GM13977 (cell line): ENCODE results near the gene PRRX2.

ENCODE experiments used
- DNase-seq: peaks from one replicate; pipeline ENCODE4 v3.0.0; 2012; ENCODE audit warnings: low spot score
- in situ Hi-C: fragments of 300-500 bp; cut with MboI; formaldehyde crosslinking; loops from one replicate; pipeline ENCODE4 v1.12.0; 2022; ENCODE audit warnings: low sequenced_read_pairs, low pct_unique_long_range_greater_than_20kb, mixed read lengths, inconsistent platforms; ENCODE audit not compliant: unreplicated experiment
- TF ChIP-seq, protein P1 (sequence below): IDR thresholded peaks from 2 replicates; pipeline ENCODE4 v1.5.1; 2012; ENCODE audit warnings: mild to moderate bottlenecking, control low read depth; ENCODE audit not compliant: insufficient read depth; ENCODE audit errors: extremely low read depth, missing control alignments

The PRRX2 gene

GRCh38 chr9:129641750-129642585 is 23.5 kb upstream of the PRRX2 start, which contains the start of gene ASB6:
Gene ASB6 (minus strand): TSS chr9:129642151. CDS start chr9:129641999, 152 bp downstream.
- in situ Hi-C loops: no loop called here
- TF ChIP-seq, protein P1, sequence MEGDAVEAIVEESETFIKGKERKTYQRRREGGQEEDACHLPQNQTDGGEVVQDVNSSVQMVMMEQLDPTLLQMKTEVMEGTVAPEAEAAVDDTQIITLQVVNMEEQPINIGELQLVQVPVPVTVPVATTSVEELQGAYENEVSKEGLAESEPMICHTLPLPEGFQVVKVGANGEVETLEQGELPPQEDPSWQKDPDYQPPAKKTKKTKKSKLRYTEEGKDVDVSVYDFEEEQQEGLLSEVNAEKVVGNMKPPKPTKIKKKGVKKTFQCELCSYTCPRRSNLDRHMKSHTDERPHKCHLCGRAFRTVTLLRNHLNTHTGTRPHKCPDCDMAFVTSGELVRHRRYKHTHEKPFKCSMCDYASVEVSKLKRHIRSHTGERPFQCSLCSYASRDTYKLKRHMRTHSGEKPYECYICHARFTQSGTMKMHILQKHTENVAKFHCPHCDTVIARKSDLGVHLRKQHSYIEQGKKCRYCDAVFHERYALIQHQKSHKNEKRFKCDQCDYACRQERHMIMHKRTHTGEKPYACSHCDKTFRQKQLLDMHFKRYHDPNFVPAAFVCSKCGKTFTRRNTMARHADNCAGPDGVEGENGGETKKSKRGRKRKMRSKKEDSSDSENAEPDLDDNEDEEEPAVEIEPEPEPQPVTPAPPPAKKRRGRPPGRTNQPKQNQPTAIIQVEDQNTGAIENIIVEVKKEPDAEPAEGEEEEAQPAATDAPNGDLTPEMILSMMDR: peak; percentile 73
- peak; percentile 100 for DNase-seq

DNA sequence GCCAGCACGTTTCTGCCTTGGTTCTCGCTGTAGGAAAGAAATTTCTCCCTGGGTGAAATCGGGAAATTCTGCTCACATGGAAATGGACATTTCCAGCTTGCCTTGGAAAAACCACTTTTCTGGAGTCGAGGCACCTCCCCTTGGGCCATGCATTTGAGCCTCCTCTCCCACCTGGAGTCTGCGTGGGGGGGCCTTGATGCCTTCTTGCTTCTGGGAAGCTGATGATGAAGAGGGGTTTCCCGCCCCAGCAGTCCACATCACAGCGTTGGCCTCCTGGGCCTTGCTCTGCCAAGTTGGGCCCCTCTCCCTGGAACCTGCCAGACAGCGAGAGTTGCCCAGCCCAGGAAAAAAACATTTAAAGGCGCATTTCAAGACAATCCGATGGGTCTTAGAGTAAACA is 21.7 kb upstream of the PRRX2 start:
- TF ChIP-seq, protein P1: no peak
- no peak for DNase-seq
- in situ Hi-C loops: no loop called here

- DNase-seq: no peak
- TF ChIP-seq, protein P1: no peak
- in situ Hi-C loops: no loop called here
These were observed 21.1 kb upstream of the PRRX2 start for GRCh38 chr9:129644365-129644764.

GRCh38 chr9:129644902-129645301 is 20.5 kb upstream of the PRRX2 start:
- TF ChIP-seq, protein P1: no peak
- no peak for DNase-seq
- in situ Hi-C loops: no loop called here

GRCh38 chr9:129646252-129646651 is 19.2 kb upstream of the PRRX2 start:
- no peak for DNase-seq
- in situ Hi-C loops: no loop called here
- TF ChIP-seq, protein P1: no peak

GRCh38 chr9:129646654-129647053 is 18.8 kb upstream of the PRRX2 start:
- no peak for DNase-seq
- in situ Hi-C loops: no loop called here
- TF ChIP-seq, protein P1: no peak

DNA sequence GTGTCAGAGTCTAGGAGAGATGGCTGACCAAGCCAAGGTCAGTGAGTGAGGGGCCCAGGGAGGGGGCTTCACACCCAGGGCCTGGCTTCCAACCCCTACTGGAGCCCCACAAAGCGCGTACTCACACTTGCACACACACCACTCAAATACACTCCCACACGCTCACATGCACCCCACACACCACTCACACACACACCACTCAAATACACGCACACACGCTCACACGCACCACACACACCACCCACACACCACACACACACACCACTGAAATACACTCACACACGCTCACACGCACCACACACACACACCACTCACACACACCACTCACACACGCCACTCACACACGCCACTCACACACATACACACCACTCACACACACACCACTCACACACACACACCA is 17.8 kb upstream of the PRRX2 start:
- in situ Hi-C loops: no loop called here
- DNase-seq: no peak
- TF ChIP-seq, protein P1: no peak
